Nephron progenitor cell (in vitro differentiated cells): Measurements from ENCODE around the gene ARL4D.

Source experiments
- DNase-seq: peaks from one replicate; pipeline ENCODE4 v3.0.0; 2021
- H3K27ac Mint-ChIP-seq: 2 replicates; pipeline ENCODE4 v1.8.0; 2021; ENCODE audit warnings: mild to moderate bottlenecking, moderate library complexity, mixed read lengths
- H3K27me3 Mint-ChIP-seq: 2 replicates; pipeline ENCODE4 v1.8.0; 2021; ENCODE audit warnings: mild to moderate bottlenecking, low read depth, mixed read lengths; ENCODE audit not compliant: poor library complexity
- H3K36me3 Mint-ChIP-seq: 2 replicates; pipeline ENCODE4 v1.8.0; 2021; ENCODE audit warnings: low read depth, mixed read lengths
- H3K4me1 Mint-ChIP-seq: 2 replicates; pipeline ENCODE4 v1.8.0; 2021; ENCODE audit warnings: mixed read lengths
- H3K4me3 Mint-ChIP-seq: 2 replicates; pipeline ENCODE4 v1.8.0; 2021; ENCODE audit warnings: mild to moderate bottlenecking, moderate library complexity, mixed read lengths
- H3K9me3 Mint-ChIP-seq: 2 replicates; pipeline ENCODE4 v1.8.0; 2021; ENCODE audit warnings: mild to moderate bottlenecking, moderate library complexity, mixed read lengths
- TF ChIP-seq, protein P1 (sequence below): fragments of 200-600 bp; sonication (generic); IDR thresholded peaks from 2 replicates; pipeline ENCODE4 v1.5.0; 2021; ENCODE audit warnings: antibody characterized with exemption

ARL4D gene

GRCh38 chr17:43353393-43353792, 45.4 kb upstream of the ARL4D start:
- TF ChIP-seq, protein P1, sequence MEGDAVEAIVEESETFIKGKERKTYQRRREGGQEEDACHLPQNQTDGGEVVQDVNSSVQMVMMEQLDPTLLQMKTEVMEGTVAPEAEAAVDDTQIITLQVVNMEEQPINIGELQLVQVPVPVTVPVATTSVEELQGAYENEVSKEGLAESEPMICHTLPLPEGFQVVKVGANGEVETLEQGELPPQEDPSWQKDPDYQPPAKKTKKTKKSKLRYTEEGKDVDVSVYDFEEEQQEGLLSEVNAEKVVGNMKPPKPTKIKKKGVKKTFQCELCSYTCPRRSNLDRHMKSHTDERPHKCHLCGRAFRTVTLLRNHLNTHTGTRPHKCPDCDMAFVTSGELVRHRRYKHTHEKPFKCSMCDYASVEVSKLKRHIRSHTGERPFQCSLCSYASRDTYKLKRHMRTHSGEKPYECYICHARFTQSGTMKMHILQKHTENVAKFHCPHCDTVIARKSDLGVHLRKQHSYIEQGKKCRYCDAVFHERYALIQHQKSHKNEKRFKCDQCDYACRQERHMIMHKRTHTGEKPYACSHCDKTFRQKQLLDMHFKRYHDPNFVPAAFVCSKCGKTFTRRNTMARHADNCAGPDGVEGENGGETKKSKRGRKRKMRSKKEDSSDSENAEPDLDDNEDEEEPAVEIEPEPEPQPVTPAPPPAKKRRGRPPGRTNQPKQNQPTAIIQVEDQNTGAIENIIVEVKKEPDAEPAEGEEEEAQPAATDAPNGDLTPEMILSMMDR, result no peak
- H3K27me3 Mint-ChIP-seq, result peaks cover 4% of the 10 kb centered on the region
- H3K4me3 Mint-ChIP-seq, result no peak overlapping the region
- H3K4me1 Mint-ChIP-seq, result peaks cover 13% of the 10 kb centered on the region
- DNase-seq, result no peak
- peaks cover 73% of the 10 kb centered on the region for H3K36me3 Mint-ChIP-seq
- H3K9me3 Mint-ChIP-seq, result peaks cover 61% of the 10 kb centered on the region
- H3K27ac Mint-ChIP-seq, result no peak overlapping the region

DNA sequence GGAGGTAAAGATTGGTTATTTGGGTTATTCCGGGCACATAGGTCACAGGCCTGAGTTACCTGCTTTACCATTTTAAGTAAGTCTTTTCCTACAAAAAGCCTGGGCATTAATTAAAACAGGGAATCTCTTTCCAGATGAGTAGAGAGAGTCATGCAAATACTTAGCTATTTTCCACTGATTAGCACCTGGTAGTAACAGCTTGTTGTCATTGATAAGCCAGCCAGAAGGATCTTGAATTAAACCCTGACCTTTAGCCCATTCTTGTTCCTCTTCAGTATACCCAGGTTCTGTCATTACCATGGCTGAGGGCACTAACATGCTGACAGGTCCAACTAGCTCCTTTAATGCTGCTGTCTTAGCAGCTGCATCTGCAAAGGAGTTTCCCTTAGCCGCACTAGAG, 44.4 kb upstream of the ARL4D start:
- Mint-ChIP-seq H3K36me3 (peaks cover 73% of the 10 kb centered on the region), H3K4me1 (peaks cover 17% of the 10 kb centered on the region), H3K27ac (no peak overlapping the region), H3K4me3 (no peak overlapping the region), H3K27me3 (peaks cover 10% of the 10 kb centered on the region), H3K9me3 (peaks cover 61% of the 10 kb centered on the region)
- DNase-seq, result no peak
- TF ChIP-seq, protein P1, result no peak

GRCh38 chr17:43356450-43356849, 42.3 kb upstream of the ARL4D start:
- H3K36me3 Mint-ChIP-seq, result peaks cover 73% of the 10 kb centered on the region
- peaks cover 10% of the 10 kb centered on the region for H3K27me3 Mint-ChIP-seq
- TF ChIP-seq, protein P1, result no peak
- no peak overlapping the region for H3K4me3 Mint-ChIP-seq
- DNase-seq, result no peak
- H3K9me3 Mint-ChIP-seq, result peaks cover 59% of the 10 kb centered on the region
- H3K27ac Mint-ChIP-seq, result no peak overlapping the region
- H3K4me1 Mint-ChIP-seq, result peaks cover 23% of the 10 kb centered on the region

GRCh38 chr17:43356999-43357398, 41.8 kb upstream of the ARL4D start:
- no peak for DNase-seq
- Mint-ChIP-seq H3K27ac (no peak overlapping the region), H3K27me3 (peaks cover 10% of the 10 kb centered on the region)

DNA sequence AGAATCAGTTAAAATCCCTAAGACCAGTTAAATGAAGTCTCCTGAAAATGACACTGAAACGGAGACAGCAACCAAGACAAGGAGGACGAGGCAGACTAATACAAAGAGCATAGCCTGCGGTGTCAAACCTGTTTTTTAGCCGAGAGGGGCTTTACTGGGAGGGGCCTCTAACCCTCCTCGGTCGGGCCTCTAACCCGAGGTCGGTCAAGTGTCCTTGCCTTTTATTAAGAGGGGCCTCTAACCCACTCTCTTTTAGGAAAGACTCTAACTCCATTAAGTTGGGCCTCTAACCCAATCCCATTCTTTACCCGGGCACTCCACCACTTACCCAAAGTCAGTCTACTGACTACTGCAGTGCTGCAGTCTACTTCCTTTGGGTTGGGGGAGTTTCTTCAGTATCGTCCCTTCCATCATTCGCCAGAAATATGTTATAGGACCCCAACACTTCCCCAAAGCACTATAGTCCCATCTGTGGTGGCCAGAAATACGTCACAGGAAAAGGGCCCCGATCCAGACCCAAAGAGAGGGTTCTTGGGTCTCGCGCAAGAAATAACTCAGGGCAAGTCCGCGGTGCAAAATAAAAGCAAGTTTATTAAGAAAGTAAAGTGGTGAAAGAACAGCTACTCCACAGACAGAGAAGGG, 39.2 kb upstream of the ARL4D start:
- H3K36me3 Mint-ChIP-seq, result peaks cover 71% of the 10 kb centered on the region
- H3K27ac Mint-ChIP-seq, result no peak overlapping the region
- no peak for DNase-seq
- peaks cover 69% of the 10 kb centered on the region for H3K9me3 Mint-ChIP-seq
- peaks cover 12% of the 10 kb centered on the region for H3K27me3 Mint-ChIP-seq
- TF ChIP-seq, protein P1, result no peak
- peak overlapping the region; percentile 80 for H3K4me3 Mint-ChIP-seq
- peaks cover 23% of the 10 kb centered on the region for H3K4me1 Mint-ChIP-seq

More at GRCh38 chr17:43356999-43357398, 41.8 kb upstream of the ARL4D start:
- H3K36me3 Mint-ChIP-seq, result peaks cover 69% of the 10 kb centered on the region
- no peak overlapping the region for H3K4me3 Mint-ChIP-seq
- peaks cover 23% of the 10 kb centered on the region for H3K4me1 Mint-ChIP-seq
- peaks cover 55% of the 10 kb centered on the region for H3K9me3 Mint-ChIP-seq
- TF ChIP-seq, protein P1, result no peak

DNA sequence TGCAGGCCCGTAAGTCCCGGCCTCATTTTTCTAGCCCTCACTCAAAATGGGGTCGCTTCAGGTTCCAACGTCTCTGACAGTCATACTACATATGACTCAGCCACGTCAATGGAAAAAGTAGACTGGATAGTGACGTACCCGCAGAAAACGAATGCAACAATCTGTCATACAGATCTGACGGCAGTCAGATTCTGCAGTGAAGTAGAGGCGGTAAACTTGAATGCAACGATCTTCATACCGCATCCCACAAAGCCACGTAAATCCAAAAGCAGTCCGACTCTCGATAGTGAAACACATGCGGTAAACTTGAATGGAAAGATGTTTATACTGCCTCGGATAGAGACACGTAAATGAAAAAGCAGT, 38.4 kb upstream of the ARL4D start:
- TF ChIP-seq, protein P1, result no peak
- Mint-ChIP-seq H3K4me1 (peaks cover 31% of the 10 kb centered on the region), H3K4me3 (peak overlapping the region; percentile 80), H3K9me3 (peaks cover 77% of the 10 kb centered on the region), H3K27me3 (peaks cover 13% of the 10 kb centered on the region), H3K36me3 (peaks cover 75% of the 10 kb centered on the region), H3K27ac (peak overlapping the region; percentile 100)
- DNase-seq, result peak; percentile 33
